ENCODE measurements around the gene FCSK. TPM values are rescaled to one million over a fixed set of nuclear protein-coding genes. Genes with fewer than 3 reads are reported as not detected.
"Not testable (repeated sequence)": the region's sequence is repeated elsewhere in the genome, so short reads cannot be mapped to it uniquely, and the experiment has no call there.

Gene FCSK
- total RNA-seq, 1 donor from 2014 or later: 18.8 TPM

GRCh38 chr16:70520612-70521297 is 66.4 kb downstream of the FCSK start:
- H3K27me3 Mint-ChIP-seq: no peaks in the 10 kb centered on the region
- TF ChIP-seq CTCF (IDR thresholded peaks at IDR 0.05; ENCODE audit: unreplicated experiment): no peak
- H3K4me1 Mint-ChIP-seq (ENCODE audit: low read depth): peaks cover 16% of the 10 kb centered on the region
- peaks cover 6% of the 10 kb centered on the region for H3K36me3 Mint-ChIP-seq (ENCODE audit: insufficient read depth)
- H3K9me3 Mint-ChIP-seq (ENCODE audit: low read depth): no peaks in the 10 kb centered on the region
- H3K4me3 Mint-ChIP-seq (ENCODE audit: low read depth): peak overlapping the region; percentile 24
- DNase-seq (ENCODE audit: low spot score, unreplicated experiment): no peak
- H3K27ac Mint-ChIP-seq: no peak overlapping the region

- no peak for TF ChIP-seq CTCF (IDR thresholded peaks at IDR 0.05; ENCODE audit: unreplicated experiment)
- Mint-ChIP-seq H3K4me1 (ENCODE audit: low read depth) (peaks cover 29% of the 10 kb centered on the region), H3K9me3 (ENCODE audit: low read depth) (no peaks in the 10 kb centered on the region), H3K27me3 (no peaks in the 10 kb centered on the region), H3K4me3 (ENCODE audit: low read depth) (peak overlapping the region; percentile 96), H3K36me3 (ENCODE audit: insufficient read depth) (peaks cover 14% of the 10 kb centered on the region), H3K27ac (peak overlapping the region; percentile 99)
- no peak for DNase-seq (ENCODE audit: low spot score, unreplicated experiment)
Measured at GRCh38 chr16:70522216-70523075, 68.1 kb downstream of the FCSK start.

- peak within 1 kb of the TSS; percentile 96 for H3K4me3 Mint-ChIP-seq (ENCODE audit: low read depth)
- no peak for TF ChIP-seq CTCF (IDR thresholded peaks at IDR 0.05; ENCODE audit: unreplicated experiment)
- H3K9me3 Mint-ChIP-seq (ENCODE audit: low read depth): no peaks in the 10 kb centered on the region
- DNase-seq (ENCODE audit: low spot score, unreplicated experiment): peak; percentile 75
- peaks cover 29% of the 10 kb centered on the region for H3K4me1 Mint-ChIP-seq (ENCODE audit: low read depth)
- peaks cover 12% of the 10 kb centered on the region for H3K36me3 Mint-ChIP-seq (ENCODE audit: insufficient read depth)
- H3K27me3 Mint-ChIP-seq: no peaks in the 10 kb centered on the region
- peak within 1 kb of the TSS; percentile 99 for H3K27ac Mint-ChIP-seq
Measured at GRCh38 chr16:70523076-70523742, 68.8 kb downstream of the FCSK start, which contains the start of gene COG4. TSS of gene COG4 (minus strand) at chr16:70523554. CDS start at chr16:70523543, 11 bp downstream.

GRCh38 chr16:70523743-70524398 is 69.5 kb downstream of the FCSK start, which contains the start of gene SF3B3:
TSS of gene SF3B3 (plus strand) at chr16:70523816. CDS start at chr16:70526657, 2,841 bp downstream.
- Mint-ChIP-seq H3K27me3 (no peaks in the 10 kb centered on the region), H3K4me1 (ENCODE audit: low read depth) (peaks cover 29% of the 10 kb centered on the region), H3K9me3 (ENCODE audit: low read depth) (no peaks in the 10 kb centered on the region), H3K36me3 (ENCODE audit: insufficient read depth) (peaks cover 16% of the 10 kb centered on the region), H3K4me3 (ENCODE audit: low read depth) (peak within 1 kb of the TSS; percentile 96), H3K27ac (peak within 1 kb of the TSS; percentile 99)
- peak; percentile 36 for DNase-seq (ENCODE audit: low spot score, unreplicated experiment)
- no peak for TF ChIP-seq CTCF (IDR thresholded peaks at IDR 0.05; ENCODE audit: unreplicated experiment)

GRCh38 chr16:70524399-70524825 is 70.0 kb downstream of the FCSK start:
- H3K4me1 Mint-ChIP-seq (ENCODE audit: low read depth): peaks cover 29% of the 10 kb centered on the region
- peak overlapping the region; percentile 99 for H3K27ac Mint-ChIP-seq
- not testable (repeated sequence) for H3K27me3 Mint-ChIP-seq; H3K9me3 Mint-ChIP-seq (ENCODE audit: low read depth); DNase-seq (ENCODE audit: low spot score, unreplicated experiment)
- H3K36me3 Mint-ChIP-seq (ENCODE audit: insufficient read depth): peaks cover 20% of the 10 kb centered on the region
- H3K4me3 Mint-ChIP-seq (ENCODE audit: low read depth): peak overlapping the region; percentile 96
